Activated CD4-positive, alpha-beta T cell treated with anti-CD3 and anti-CD28 coated beads for 4 hours (primary cell): ENCODE measurements around the gene NDUFAB1.
"Not testable (repeated sequence)": the region's sequence is repeated elsewhere in the genome, so short reads cannot be mapped to it uniquely, and the experiment has no call there.

Source experiments
- DNase-seq, 2 donors: peaks; one replicate each; pipeline ENCODE4 v3.0.0-alpha.2; 2020

NDUFAB1 gene

GRCh38 chr16:23595951-23596720, at the start of gene NDUFAB1:
Gene NDUFAB1, minus strand, starts transcription at chr16:23596316. Its CDS starts 26 bp downstream, at chr16:23596290.
- DNase-seq = peak; percentile 86 to 90

GRCh38 chr16:23642246-23642774, 46.2 kb upstream of the NDUFAB1 start:
- DNase-seq = no peak

GRCh38 chr16:23640931-23641765, 45.0 kb upstream of the NDUFAB1 start, which contains the start of the genes DCTN5 and PALB2:
Gene DCTN5, plus strand, starts transcription at chr16:23641466. Its CDS starts 77 bp downstream, at chr16:23641543.
Gene PALB2, minus strand, starts transcription at chr16:23641310. Its CDS starts 153 bp downstream, at chr16:23641157.
- peak; percentile 76 to 81 for DNase-seq

GRCh38 chr16:23640615-23640930, 44.5 kb upstream of the NDUFAB1 start:
- DNase-seq = peak; percentile 19 to 21

- DNase-seq = no peak
Measured at GRCh38 chr16:23635958-23636357, 39.8 kb upstream of the NDUFAB1 start.

DNA sequence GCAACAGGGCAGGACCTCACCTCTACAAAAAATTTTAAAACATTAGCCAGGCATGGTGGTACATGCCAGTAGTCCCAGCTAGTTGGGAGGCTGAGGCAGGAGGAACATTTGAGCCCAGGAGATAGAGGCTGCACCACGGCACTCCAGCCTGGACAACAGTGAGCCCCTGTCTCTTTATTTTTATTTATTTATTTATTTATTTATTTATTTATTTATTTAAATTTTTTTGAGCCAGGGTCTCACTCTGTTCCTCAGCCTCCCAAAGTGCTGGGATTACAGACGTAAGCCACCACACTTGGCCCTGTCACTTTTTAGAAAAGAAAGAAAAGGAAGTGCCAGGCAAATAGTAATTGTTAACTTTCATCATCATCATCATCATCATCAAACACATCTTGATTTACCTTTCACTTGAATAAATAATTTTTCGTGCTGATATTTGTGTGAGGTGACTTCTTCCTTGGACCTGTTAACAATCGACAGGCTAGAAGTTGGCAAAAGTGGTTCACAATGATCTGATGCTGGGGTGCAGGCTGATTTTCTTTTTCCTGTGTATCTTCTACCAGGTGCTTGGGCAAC, 38.4 kb upstream of the NDUFAB1 start:
- no peak for DNase-seq

- not testable (repeated sequence) for DNase-seq
Measured at GRCh38 chr16:23631874-23632273, 35.8 kb upstream of the NDUFAB1 start.

- DNase-seq = no peak
Measured at GRCh38 chr16:23629516-23629915, 33.4 kb upstream of the NDUFAB1 start.

- no peak for DNase-seq
Measured at GRCh38 chr16:23624092-23624491, 28.0 kb upstream of the NDUFAB1 start.

DNA sequence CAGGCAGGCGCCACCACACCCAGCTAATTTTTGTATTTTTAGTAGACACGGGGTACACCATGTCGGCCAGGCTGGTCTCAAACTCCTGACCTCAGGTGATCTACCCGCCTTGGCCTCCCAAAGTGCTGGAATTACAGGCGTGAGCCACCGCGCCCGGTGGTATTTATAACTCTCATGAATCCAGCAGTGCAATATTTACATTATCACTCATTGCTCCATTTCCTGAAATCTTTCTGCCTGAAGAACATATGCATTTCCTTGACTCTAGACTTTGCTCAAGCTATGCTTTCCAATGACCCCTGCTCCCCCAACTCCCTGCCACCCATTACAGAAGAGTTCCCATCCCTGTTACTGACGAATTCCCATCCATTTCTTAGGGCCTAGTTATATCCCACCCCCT, 19.7 kb upstream of the NDUFAB1 start:
- no peak for DNase-seq

DNA sequence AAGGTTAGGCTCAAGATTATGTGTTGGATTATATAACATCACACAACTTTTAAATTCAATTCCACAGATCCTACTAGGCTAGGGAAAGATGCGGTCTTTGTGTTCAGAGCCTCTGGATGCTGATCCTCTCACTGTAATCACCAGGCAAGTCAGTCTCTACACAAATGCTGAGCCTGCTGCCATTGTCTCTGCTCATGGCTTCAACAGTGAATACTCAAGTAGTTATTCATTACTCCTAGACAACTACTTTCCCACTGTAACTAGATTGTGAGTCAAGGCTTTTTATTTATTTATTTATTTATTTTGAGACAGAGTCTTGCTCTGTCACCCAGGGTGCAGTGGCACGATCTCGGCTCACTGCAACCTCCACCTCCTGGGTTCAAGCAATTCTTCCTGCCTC, 15.8 kb upstream of the NDUFAB1 start:
- DNase-seq = no peak

GRCh38 chr16:23610905-23611304, 14.8 kb upstream of the NDUFAB1 start:
- DNase-seq = not testable (repeated sequence)

- no peak for DNase-seq
Measured at GRCh38 chr16:23609929-23610328, 13.8 kb upstream of the NDUFAB1 start.

- DNase-seq = no peak
Measured at GRCh38 chr16:23608194-23608593, 12.1 kb upstream of the NDUFAB1 start.

GRCh38 chr16:23607726-23608125, 11.6 kb upstream of the NDUFAB1 start:
- DNase-seq = no peak

GRCh38 chr16:23597003-23597756, 1.1 kb upstream of the NDUFAB1 start:
- DNase-seq = peak in 1 of 2 donors; percentile 15

GRCh38 chr16:23595246-23595950, 718 bp downstream of the NDUFAB1 start:
- DNase-seq = no peak

GRCh38 chr16:23594186-23594585, 1.9 kb downstream of the NDUFAB1 start:
- no peak for DNase-seq

DNA sequence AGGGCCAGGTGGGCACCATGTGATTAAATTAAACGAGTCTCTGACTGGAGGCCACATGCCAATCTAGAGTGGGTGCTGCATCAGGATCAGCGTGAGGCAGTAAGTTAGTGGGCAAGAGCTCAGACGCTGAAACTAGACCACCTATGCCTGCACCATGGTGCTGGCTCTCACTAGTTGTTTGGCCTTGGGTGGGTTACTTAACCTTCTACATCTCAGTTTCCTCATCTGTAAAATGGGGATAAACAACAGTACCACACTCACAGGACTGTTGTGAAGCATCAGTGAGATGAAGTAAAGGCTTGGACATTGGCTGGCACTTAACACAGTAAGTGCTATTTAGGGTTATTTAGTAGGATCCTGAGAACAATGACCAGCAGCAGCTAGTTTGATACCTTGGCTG, 5.9 kb downstream of the NDUFAB1 start:
- no peak for DNase-seq

GRCh38 chr16:23587726-23588125, 8.4 kb downstream of the NDUFAB1 start:
- no peak for DNase-seq

- no peak for DNase-seq
Measured at GRCh38 chr16:23584186-23585076, 11.7 kb downstream of the NDUFAB1 start.
